ENCODE measurements around the gene BRD1. TPM values are rescaled to one million over a fixed set of nuclear protein-coding genes. Genes with fewer than 3 reads are reported as not detected.

BRD1 gene
- total RNA-seq, 2 donors from 2014 or later: 32.7 to 37.7 TPM

DNA sequence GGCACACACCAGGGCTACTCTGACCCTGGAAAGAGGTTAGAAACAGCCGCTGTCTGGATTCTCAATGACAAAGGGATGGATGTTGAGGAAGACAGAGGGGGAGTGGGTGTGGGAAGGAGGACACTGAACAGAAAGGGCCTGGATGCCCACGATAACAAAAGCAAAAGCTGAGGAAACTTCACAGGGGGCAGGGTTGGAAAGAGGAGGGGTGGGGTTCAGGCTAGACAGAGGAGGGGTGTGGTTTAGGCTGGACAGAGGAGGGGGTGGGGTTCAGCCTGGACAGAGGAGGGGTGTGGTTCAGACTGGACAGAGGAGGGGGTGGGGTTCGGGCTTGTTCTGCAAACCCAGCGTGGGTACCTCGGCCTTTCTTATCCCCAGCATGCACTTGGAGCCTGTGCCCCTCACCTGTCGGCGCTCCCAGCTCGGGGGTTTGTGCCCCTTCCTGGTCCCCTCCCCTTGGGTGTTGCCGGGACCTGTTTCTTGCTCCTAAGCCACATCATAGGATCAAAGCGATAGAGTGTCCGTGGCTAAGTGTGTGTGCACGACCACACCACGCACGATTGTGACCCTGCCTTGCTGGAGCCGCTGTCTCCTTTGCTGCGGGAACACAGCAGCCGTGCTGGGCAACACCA, 75.6 kb downstream of the BRD1 start:
- no peak for DNase-seq
- intact Hi-C loops (cut with DNase I): no loop called here
- Histone ChIP-seq H3K4me3 (no peak overlapping the region), H3K27me3 (no peaks in the 10 kb centered on the region), H3K9me3 (no peaks in the 10 kb centered on the region), H3K36me3 (no peaks in the 10 kb centered on the region), H3K27ac (no peak overlapping the region), H3K4me1 (no peaks in the 10 kb centered on the region), H3K9ac (ENCODE audit: low read depth in 2 of 2, low read length in 2 of 2) (no peak overlapping the region)
- TF ChIP-seq, protein P1, sequence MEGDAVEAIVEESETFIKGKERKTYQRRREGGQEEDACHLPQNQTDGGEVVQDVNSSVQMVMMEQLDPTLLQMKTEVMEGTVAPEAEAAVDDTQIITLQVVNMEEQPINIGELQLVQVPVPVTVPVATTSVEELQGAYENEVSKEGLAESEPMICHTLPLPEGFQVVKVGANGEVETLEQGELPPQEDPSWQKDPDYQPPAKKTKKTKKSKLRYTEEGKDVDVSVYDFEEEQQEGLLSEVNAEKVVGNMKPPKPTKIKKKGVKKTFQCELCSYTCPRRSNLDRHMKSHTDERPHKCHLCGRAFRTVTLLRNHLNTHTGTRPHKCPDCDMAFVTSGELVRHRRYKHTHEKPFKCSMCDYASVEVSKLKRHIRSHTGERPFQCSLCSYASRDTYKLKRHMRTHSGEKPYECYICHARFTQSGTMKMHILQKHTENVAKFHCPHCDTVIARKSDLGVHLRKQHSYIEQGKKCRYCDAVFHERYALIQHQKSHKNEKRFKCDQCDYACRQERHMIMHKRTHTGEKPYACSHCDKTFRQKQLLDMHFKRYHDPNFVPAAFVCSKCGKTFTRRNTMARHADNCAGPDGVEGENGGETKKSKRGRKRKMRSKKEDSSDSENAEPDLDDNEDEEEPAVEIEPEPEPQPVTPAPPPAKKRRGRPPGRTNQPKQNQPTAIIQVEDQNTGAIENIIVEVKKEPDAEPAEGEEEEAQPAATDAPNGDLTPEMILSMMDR (IDR thresholded peaks at IDR 0.05): no peak

DNA sequence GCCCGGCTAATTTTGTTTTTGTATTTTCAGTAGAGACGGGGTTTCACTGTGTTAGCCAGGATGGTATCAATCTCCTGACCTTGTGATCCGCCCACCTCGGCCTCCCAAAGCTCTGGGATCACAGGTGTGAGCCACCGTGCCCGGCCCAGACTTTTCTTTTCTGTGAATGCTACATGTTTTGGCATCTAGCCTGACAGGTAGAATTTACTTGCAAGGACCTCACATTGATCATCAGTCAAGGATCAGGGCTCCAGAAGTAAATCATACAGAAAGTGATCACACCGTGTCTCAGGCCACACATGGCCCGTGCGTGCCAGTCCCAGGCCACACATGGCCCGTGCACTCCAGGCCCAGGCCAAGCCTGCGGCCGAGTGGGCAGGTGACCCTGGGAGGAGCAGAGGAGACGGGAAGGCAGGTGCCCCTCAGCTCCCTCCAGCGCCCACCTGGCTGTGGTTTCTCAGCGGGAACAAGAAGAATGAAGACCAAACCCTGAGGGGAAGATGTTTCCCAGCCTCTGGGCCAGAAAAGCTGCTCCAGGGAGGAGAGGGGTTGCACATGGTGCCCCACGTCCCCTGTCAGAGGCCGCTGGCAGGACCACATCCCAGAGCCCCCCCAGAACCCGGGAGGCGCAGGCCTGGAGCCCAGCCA, 76.2 kb downstream of the BRD1 start:
- Histone ChIP-seq H3K4me1 (no peaks in the 10 kb centered on the region), H3K9ac (ENCODE audit: low read depth in 2 of 2, low read length in 2 of 2) (no peak overlapping the region), H3K27me3 (no peaks in the 10 kb centered on the region), H3K9me3 (no peaks in the 10 kb centered on the region), H3K4me3 (no peak overlapping the region), H3K36me3 (no peaks in the 10 kb centered on the region), H3K27ac (no peak overlapping the region)
- DNase-seq: no peak
- intact Hi-C loops (cut with DNase I): no loop called here
- TF ChIP-seq, protein P1 (IDR thresholded peaks at IDR 0.05): no peak

DNA sequence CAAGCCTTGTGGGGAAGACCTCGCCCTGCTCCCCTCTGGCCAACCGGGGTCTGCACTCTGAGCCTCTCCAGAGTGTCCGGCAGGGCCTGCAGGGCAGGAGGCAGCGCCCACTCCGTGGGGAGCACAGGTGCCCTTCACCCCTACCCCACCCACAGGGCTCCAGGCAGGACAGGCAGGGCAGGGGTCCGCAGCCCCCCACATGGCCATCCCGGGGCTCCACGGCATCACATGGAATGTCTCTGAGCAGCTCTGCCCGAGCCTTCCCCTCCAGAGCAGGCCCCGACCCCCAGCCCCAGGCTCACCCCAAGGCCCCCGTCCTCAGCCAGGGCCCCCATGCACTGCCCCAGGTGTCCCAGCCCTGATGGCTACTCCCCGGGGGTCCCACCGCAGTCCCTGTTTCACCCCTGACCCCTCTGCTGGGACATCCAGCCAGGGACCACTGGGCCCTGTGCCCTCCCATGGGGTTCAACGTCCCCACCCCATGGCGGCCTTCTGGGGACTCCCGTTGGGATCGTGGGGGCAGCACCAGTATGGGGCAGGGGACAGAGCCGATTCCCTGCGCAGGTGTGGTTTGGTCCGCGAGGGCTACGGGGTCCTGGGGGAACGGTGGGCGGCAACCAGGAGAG, 77.7 kb downstream of the BRD1 start:
- TF ChIP-seq, protein P1 (IDR thresholded peaks at IDR 0.05): no peak
- H3K9me3 ChIP-seq: no peaks in the 10 kb centered on the region
- H3K4me1 ChIP-seq: no peaks in the 10 kb centered on the region
- no peaks in the 10 kb centered on the region for H3K36me3 ChIP-seq
- H3K27ac ChIP-seq: no peak overlapping the region
- H3K9ac ChIP-seq (ENCODE audit: low read depth in 2 of 2, low read length in 2 of 2): no peak overlapping the region
- H3K27me3 ChIP-seq: no peaks in the 10 kb centered on the region
- intact Hi-C loops (cut with DNase I): no loop called here
- H3K4me3 ChIP-seq: no peak overlapping the region
- DNase-seq: no peak

DNA sequence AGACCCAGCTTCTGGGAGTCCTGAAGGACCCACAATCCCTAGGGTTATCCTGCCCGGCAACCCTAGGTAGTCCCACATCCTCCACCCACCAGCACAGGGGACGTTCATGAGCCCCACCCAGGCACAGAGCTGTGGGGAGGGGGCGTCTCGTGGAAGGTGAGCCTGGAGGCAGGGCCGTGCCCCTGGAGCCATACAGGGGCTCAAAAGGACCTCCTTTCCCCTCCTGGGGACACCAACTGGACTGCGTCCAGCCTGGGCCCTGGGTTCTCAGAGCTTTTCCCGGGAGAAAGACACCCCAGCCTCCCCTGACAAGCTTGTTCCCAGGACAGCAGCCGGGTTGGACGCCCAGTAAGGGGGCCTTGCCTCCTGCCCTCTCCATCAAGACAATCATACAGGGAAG, 78.4 kb downstream of the BRD1 start:
- Histone ChIP-seq H3K4me3 (no peak overlapping the region), H3K27ac (no peak overlapping the region), H3K4me1 (no peaks in the 10 kb centered on the region), H3K36me3 (no peaks in the 10 kb centered on the region), H3K9ac (ENCODE audit: low read depth in 2 of 2, low read length in 2 of 2) (no peak overlapping the region), H3K27me3 (no peaks in the 10 kb centered on the region), H3K9me3 (no peaks in the 10 kb centered on the region)
- intact Hi-C loops (cut with DNase I): no loop called here
- DNase-seq: no peak
- TF ChIP-seq, protein P1 (IDR thresholded peaks at IDR 0.05): no peak

DNA sequence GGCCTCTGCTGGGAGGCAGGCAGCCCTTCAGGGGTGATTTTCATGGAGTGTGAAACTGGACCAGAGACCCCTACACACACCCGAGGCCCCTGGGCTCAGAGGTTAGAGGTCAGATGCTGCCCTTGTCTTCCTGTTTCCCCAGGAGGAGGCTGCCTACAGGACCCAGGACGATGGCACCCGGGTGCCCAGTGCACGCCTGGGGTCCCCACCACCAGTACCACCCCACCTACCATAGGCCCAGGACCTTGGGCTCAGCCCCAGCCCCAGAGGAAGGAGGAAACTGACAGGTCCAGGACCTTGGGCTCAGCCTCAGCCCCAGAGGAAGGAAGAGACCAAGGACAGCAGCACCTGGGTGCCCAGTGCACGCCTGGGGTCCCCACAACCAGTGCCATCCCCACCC, 79.2 kb downstream of the BRD1 start:
- Histone ChIP-seq H3K36me3 (no peaks in the 10 kb centered on the region), H3K27me3 (no peaks in the 10 kb centered on the region), H3K9me3 (no peaks in the 10 kb centered on the region), H3K9ac (ENCODE audit: low read depth in 2 of 2, low read length in 2 of 2) (no peak overlapping the region), H3K4me1 (no peaks in the 10 kb centered on the region), H3K4me3 (no peak overlapping the region), H3K27ac (no peak overlapping the region)
- no peak for DNase-seq
- TF ChIP-seq, protein P1 (IDR thresholded peaks at IDR 0.05): no peak
- intact Hi-C loops (cut with DNase I): no loop called here
